ENCODE results near the gene ATXN7L3.

DNA sequence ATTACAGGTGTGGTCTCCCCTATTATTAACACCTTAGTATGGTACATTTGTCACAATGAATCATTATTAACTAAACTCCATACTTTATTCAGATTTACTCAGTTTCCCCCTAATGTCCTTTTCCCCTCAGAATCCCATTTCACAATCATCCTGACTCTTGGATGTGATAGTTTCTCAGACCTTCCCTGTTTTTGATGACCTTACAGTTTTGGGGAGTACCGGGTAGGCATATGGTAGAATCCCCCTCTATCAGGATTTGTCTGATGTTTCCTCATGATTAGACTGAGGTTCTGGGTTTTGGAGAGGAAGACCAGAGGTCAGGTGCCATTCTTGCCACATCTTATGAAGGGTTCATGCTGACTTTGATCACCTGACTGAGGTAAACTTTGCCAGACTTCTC is 35.2 kb downstream of the ATXN7L3 start:
- TF ChIP-seq MAX (IDR thresholded peaks at IDR 0.05) = no peak
- no peak for TF ChIP-seq TEAD4 (IDR thresholded peaks at IDR 0.05)
- TF ChIP-seq EP300 (IDR thresholded peaks at IDR 0.05; ENCODE audit: borderline replicate concordance) = no peak
- no peak for TF ChIP-seq FOXM1 (IDR thresholded peaks at IDR 0.05; ENCODE audit: borderline replicate concordance, low read depth)
- no peak for TF ChIP-seq TAF1 (IDR thresholded peaks at IDR 0.05; ENCODE audit: low read depth)
- TF ChIP-seq EGR1 (IDR thresholded peaks at IDR 0.05) = no peak
- no peak for TF ChIP-seq YY1 (IDR thresholded peaks at IDR 0.05; ENCODE audit: low read depth)

All from Ishikawa (cell line).